ENCODE measurements around the gene NLRP7. TPM values are rescaled to one million over a fixed set of nuclear protein-coding genes. Genes with fewer than 3 reads are reported as not detected.

Gene NLRP7
- total RNA-seq, 1 donor: not detected

DNA sequence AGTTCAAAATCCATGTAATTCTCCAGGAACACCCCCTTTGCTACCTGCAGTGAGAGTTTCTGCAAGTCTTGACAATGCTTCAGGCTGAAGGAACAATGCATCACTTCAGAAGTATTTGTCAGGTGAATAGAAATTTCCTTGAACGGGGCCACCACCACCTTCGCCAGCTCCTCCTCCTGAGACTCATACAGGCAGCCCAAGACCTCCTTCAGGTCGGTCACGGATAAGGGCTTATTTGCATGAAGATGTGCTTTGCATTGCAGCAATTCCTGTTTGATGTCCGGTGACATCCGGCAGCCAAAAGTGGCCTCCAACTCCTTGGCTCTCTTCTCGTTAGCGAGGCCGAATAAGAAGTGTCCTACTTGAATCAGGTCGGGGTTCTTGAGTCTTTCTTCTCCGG lies 8.4 kb downstream of the NLRP7 start:
- H3K36me3 ChIP-seq (ENCODE audit: insufficient read depth, low read length): no peaks in the 10 kb centered on the region
- H3K9me3 ChIP-seq (ENCODE audit: low read depth, low read length): no peaks in the 10 kb centered on the region
- H3K27ac ChIP-seq (ENCODE audit: low read depth, low read length): no peak overlapping the region
- H3K27me3 ChIP-seq (ENCODE audit: insufficient read depth, low read length): no peaks in the 10 kb centered on the region
- no peaks in the 10 kb centered on the region for H4K20me1 ChIP-seq (ENCODE audit: insufficient read depth, low read length)
- H3K4me3 ChIP-seq (ENCODE audit: insufficient read depth, low read length): no peak overlapping the region
- H3K79me2 ChIP-seq (ENCODE audit: insufficient read depth, low read length): no peaks in the 10 kb centered on the region
- DNase-seq (ENCODE audit: insufficient read length, low spot score, missing footprints): peak; percentile 30
- TF ChIP-seq, protein P1, sequence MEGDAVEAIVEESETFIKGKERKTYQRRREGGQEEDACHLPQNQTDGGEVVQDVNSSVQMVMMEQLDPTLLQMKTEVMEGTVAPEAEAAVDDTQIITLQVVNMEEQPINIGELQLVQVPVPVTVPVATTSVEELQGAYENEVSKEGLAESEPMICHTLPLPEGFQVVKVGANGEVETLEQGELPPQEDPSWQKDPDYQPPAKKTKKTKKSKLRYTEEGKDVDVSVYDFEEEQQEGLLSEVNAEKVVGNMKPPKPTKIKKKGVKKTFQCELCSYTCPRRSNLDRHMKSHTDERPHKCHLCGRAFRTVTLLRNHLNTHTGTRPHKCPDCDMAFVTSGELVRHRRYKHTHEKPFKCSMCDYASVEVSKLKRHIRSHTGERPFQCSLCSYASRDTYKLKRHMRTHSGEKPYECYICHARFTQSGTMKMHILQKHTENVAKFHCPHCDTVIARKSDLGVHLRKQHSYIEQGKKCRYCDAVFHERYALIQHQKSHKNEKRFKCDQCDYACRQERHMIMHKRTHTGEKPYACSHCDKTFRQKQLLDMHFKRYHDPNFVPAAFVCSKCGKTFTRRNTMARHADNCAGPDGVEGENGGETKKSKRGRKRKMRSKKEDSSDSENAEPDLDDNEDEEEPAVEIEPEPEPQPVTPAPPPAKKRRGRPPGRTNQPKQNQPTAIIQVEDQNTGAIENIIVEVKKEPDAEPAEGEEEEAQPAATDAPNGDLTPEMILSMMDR (IDR thresholded peaks at IDR 0.05; ENCODE audit: extremely low read depth, low read depth, low read length): no peak
- no peak overlapping the region for H2AFZ ChIP-seq (ENCODE audit: low read length)
- H3K4me2 ChIP-seq (ENCODE audit: insufficient read depth, low read length): no peak overlapping the region
- no peaks in the 10 kb centered on the region for H3K4me1 ChIP-seq (ENCODE audit: insufficient read depth, low read length)

DNA sequence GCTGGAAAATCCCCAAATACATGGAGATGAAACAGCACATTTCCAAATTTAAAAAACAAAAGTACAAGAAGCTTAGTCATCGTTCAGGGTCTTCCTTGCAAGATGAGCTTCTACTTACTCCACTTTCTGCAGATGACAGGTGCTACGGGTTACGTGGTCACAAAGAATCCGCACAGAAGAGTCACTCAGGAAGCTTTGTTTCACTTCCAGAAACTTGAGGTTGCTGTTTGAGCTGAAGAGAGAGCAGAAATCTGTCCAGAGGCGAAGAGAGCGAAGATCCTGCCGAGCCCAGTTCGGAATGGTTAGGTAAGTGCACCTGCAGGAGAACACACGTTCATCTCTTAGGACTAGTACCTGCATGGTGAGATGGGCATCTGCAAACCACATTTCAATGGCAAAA lies 9.4 kb downstream of the NLRP7 start:
- no peaks in the 10 kb centered on the region for H4K20me1 ChIP-seq (ENCODE audit: insufficient read depth, low read length)
- no peaks in the 10 kb centered on the region for H3K79me2 ChIP-seq (ENCODE audit: insufficient read depth, low read length)
- peak; percentile 51 for DNase-seq (ENCODE audit: insufficient read length, low spot score, missing footprints)
- no peaks in the 10 kb centered on the region for H3K9me3 ChIP-seq (ENCODE audit: low read depth, low read length)
- no peaks in the 10 kb centered on the region for H3K36me3 ChIP-seq (ENCODE audit: insufficient read depth, low read length)
- no peak overlapping the region for H2AFZ ChIP-seq (ENCODE audit: low read length)
- H3K4me1 ChIP-seq (ENCODE audit: insufficient read depth, low read length): no peaks in the 10 kb centered on the region
- H3K4me2 ChIP-seq (ENCODE audit: insufficient read depth, low read length): no peak overlapping the region
- no peak overlapping the region for H3K27ac ChIP-seq (ENCODE audit: low read depth, low read length)
- H3K27me3 ChIP-seq (ENCODE audit: insufficient read depth, low read length): no peaks in the 10 kb centered on the region
- TF ChIP-seq, protein P1 (IDR thresholded peaks at IDR 0.05; ENCODE audit: extremely low read depth, low read depth, low read length): no peak
- H3K4me3 ChIP-seq (ENCODE audit: insufficient read depth, low read length): no peak overlapping the region

DNA sequence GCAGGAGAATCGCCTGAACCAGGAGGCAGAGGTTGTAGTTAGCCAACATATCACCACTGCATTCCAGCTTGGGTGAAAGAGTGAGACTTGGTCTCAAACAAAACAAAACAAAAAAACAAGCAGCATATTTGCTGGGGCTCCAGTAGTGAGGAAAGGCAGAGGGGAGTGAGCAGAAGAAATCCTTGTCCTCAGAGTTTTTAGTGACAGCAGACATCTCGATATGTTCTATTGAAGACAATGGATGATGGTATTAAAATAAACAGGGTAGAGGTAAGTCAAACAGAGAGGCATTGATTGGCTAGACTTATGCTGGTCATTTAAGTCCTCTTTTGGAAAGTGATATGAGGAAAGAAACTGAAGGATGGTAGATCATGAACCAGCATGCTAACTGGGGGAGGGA lies 19.0 kb downstream of the NLRP7 start:
- H3K79me2 ChIP-seq (ENCODE audit: insufficient read depth, low read length): no peaks in the 10 kb centered on the region
- no peaks in the 10 kb centered on the region for H3K36me3 ChIP-seq (ENCODE audit: insufficient read depth, low read length)
- no peak overlapping the region for H3K27ac ChIP-seq (ENCODE audit: low read depth, low read length)
- H3K27me3 ChIP-seq (ENCODE audit: insufficient read depth, low read length): no peaks in the 10 kb centered on the region
- no peak overlapping the region for H3K4me3 ChIP-seq (ENCODE audit: insufficient read depth, low read length)
- H3K4me2 ChIP-seq (ENCODE audit: insufficient read depth, low read length): no peak overlapping the region
- H3K4me1 ChIP-seq (ENCODE audit: insufficient read depth, low read length): no peaks in the 10 kb centered on the region
- H2AFZ ChIP-seq (ENCODE audit: low read length): no peak overlapping the region
- no peaks in the 10 kb centered on the region for H4K20me1 ChIP-seq (ENCODE audit: insufficient read depth, low read length)
- peaks cover 3% of the 10 kb centered on the region for H3K9me3 ChIP-seq (ENCODE audit: low read depth, low read length)
- peak; percentile 49 for DNase-seq (ENCODE audit: insufficient read length, low spot score, missing footprints)
- TF ChIP-seq, protein P1 (IDR thresholded peaks at IDR 0.05; ENCODE audit: extremely low read depth, low read depth, low read length): no peak

DNA sequence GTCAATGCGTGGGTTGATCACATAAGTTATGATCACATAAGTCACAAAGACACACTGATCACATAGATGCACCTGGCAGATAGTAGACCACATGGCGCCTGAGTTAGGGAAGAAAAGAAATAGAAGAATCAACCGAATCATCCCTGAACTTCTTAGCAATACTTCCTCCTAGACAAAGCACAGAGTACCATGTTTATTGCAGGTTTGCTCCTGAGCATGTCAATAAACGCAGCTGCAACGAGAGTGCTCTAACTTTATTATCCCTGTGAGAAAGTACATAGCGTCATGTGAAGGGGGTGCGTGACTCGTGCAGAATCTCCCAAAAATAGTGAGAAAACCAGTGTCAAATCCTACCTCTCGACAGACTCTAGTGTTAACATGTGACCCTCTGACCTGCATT lies 24.1 kb downstream of the NLRP7 start:
- H4K20me1 ChIP-seq (ENCODE audit: insufficient read depth, low read length): no peaks in the 10 kb centered on the region
- no peaks in the 10 kb centered on the region for H3K27me3 ChIP-seq (ENCODE audit: insufficient read depth, low read length)
- peak; percentile 61 for DNase-seq (ENCODE audit: insufficient read length, low spot score, missing footprints)
- no peak overlapping the region for H2AFZ ChIP-seq (ENCODE audit: low read length)
- H3K9me3 ChIP-seq (ENCODE audit: low read depth, low read length): peaks cover 3% of the 10 kb centered on the region
- H3K36me3 ChIP-seq (ENCODE audit: insufficient read depth, low read length): no peaks in the 10 kb centered on the region
- no peak overlapping the region for H3K4me3 ChIP-seq (ENCODE audit: insufficient read depth, low read length)
- TF ChIP-seq, protein P1 (IDR thresholded peaks at IDR 0.05; ENCODE audit: extremely low read depth, low read depth, low read length): no peak
- no peaks in the 10 kb centered on the region for H3K79me2 ChIP-seq (ENCODE audit: insufficient read depth, low read length)
- H3K4me2 ChIP-seq (ENCODE audit: insufficient read depth, low read length): no peak overlapping the region
- H3K4me1 ChIP-seq (ENCODE audit: insufficient read depth, low read length): no peaks in the 10 kb centered on the region
- H3K27ac ChIP-seq (ENCODE audit: low read depth, low read length): no peak overlapping the region
